ENCODE results near the gene KIF3A.

KIF3A gene

DNA sequence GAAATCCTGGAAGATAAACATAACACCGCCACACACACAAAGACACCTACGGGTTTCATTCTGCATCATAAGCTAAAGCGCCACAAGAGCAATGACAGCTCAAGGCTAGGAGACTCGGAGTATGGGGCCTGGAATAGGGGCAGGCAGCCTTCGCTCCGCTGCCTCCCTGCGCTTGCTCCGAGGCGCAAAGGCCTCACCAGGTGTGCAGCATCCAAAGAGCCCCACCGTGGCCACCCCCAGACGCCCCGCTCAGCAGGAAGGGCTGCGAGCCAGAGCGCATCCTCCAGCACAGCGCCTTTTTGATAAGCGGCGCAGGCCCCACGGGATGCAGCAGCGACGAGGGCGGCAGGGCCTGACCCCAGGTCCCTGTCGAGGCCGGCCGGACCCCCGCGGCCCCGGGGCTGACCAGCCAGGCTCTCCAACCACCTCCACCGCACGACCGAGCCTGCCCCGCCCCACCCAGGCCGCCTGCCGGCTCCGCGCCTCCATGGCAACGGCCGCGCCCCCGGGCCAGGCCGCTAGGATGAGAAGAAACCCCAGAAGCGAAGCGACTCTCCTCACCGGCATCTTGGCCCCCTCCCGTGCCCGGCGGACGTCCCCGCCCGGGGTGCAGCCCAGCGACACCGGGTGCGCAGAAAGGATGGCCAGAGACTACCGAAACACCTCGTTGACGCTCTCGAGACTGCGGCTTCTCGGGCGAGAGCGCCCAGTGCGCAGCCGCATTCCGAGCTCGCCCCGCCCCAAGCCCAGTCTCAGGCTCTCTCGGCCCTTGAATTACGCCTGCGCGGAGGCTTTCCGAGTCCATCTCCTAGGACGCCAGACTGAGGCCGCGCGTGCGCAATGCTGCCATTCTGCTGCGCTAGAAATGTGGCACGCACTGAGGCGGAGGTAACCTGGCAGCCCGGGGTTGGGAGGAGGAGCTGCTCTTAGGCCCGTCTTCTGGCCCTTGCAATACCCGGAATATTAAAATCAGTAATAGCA lies at the start of gene KIF3A (continued):
- TF ChIP-seq, protein P1, sequence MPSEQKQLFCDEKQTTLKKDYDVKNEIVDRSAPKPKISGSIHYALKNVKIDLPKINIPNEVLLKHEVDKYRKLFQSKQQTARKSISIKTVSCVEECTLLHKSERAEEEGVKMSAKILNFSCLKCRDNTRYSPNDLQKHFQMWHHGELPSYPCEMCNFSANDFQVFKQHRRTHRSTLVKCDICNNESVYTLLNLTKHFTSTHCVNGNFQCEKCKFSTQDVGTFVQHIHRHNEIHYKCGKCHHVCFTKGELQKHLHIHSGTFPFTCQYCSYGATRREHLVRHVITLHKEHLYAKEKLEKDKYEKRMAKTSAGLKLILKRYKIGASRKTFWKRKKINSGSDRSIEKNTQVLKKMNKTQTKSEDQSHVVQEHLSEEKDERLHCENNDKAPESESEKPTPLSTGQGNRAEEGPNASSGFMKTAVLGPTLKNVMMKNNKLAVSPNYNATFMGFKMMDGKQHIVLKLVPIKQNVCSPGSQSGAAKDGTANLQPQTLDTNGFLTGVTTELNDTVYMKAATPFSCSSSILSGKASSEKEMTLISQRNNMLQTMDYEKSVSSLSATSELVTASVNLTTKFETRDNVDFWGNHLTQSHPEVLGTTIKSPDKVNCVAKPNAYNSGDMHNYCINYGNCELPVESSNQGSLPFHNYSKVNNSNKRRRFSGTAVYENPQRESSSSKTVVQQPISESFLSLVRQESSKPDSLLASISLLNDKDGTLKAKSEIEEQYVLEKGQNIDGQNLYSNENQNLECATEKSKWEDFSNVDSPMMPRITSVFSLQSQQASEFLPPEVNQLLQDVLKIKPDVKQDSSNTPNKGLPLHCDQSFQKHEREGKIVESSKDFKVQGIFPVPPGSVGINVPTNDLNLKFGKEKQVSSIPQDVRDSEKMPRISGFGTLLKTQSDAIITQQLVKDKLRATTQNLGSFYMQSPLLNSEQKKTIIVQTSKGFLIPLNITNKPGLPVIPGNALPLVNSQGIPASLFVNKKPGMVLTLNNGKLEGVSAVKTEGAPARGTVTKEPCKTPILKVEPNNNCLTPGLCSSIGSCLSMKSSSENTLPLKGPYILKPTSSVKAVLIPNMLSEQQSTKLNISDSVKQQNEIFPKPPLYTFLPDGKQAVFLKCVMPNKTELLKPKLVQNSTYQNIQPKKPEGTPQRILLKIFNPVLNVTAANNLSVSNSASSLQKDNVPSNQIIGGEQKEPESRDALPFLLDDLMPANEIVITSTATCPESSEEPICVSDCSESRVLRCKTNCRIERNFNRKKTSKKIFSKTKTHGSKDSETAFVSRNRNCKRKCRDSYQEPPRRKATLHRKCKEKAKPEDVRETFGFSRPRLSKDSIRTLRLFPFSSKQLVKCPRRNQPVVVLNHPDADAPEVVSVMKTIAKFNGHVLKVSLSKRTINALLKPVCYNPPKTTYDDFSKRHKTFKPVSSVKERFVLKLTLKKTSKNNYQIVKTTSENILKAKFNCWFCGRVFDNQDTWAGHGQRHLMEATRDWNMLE (tag by site-specific recombination; conservative IDR thresholded peaks at IDR 0.05; ENCODE audit: low read depth) = no peak
- TF ChIP-seq PRDM1 (tag by site-specific recombination; IDR thresholded peaks at IDR 0.05) (no peak), ZNF391 (tag by site-specific recombination; IDR thresholded peaks at IDR 0.05; ENCODE audit: borderline replicate concordance, low read depth) (no peak), ZNF23 (tag by site-specific recombination; IDR thresholded peaks at IDR 0.05; ENCODE audit: borderline replicate concordance) (no peak), MYNN (tag by site-specific recombination; IDR thresholded peaks at IDR 0.05; ENCODE audit: borderline replicate concordance) (no peak), ZFP3 (tag by site-specific recombination; IDR thresholded peaks at IDR 0.05; ENCODE audit: low read depth) (no peak), ZNF184 (tag by site-specific recombination; IDR thresholded peaks at IDR 0.05) (0 out of 2 replicates have a peak, but pooled peaks have one; percentile 38), ZNF202 (tag by site-specific recombination; IDR thresholded peaks at IDR 0.05; ENCODE audit: borderline replicate concordance) (no peak), ZNF549 (tag by site-specific recombination; IDR thresholded peaks at IDR 0.05) (no peak), TRIM28 (IDR thresholded peaks at IDR 0.05; ENCODE audit: borderline replicate concordance, low read length) (no peak), ZNF548 (tag by site-specific recombination; IDR thresholded peaks at IDR 0.05) (no peak), ZNF76 (tag by site-specific recombination; IDR thresholded peaks at IDR 0.05; ENCODE audit: borderline replicate concordance, low read depth) (0 out of 2 replicates have a peak, but pooled peaks have one; percentile 39), ZNF623 (tag by site-specific recombination; IDR thresholded peaks at IDR 0.05) (no peak), ZNF223 (tag by site-specific recombination; IDR thresholded peaks at IDR 0.05) (no peak), ZNF747 (tag by site-specific recombination; IDR thresholded peaks at IDR 0.05) (no peak), ZNF157 (tag by site-specific recombination; IDR thresholded peaks at IDR 0.05) (no peak)
- TF ChIP-seq, protein P2, sequence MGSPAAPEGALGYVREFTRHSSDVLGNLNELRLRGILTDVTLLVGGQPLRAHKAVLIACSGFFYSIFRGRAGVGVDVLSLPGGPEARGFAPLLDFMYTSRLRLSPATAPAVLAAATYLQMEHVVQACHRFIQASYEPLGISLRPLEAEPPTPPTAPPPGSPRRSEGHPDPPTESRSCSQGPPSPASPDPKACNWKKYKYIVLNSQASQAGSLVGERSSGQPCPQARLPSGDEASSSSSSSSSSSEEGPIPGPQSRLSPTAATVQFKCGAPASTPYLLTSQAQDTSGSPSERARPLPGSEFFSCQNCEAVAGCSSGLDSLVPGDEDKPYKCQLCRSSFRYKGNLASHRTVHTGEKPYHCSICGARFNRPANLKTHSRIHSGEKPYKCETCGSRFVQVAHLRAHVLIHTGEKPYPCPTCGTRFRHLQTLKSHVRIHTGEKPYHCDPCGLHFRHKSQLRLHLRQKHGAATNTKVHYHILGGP (tag by site-specific recombination; IDR thresholded peaks at IDR 0.05) = no peak
- TF ChIP-seq, protein P3, sequence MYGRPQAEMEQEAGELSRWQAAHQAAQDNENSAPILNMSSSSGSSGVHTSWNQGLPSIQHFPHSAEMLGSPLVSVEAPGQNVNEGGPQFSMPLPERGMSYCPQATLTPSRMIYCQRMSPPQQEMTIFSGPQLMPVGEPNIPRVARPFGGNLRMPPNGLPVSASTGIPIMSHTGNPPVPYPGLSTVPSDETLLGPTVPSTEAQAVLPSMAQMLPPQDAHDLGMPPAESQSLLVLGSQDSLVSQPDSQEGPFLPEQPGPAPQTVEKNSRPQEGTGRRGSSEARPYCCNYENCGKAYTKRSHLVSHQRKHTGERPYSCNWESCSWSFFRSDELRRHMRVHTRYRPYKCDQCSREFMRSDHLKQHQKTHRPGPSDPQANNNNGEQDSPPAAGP (tag by site-specific recombination; IDR thresholded peaks at IDR 0.05) = 0 out of 2 replicates have a peak, but pooled peaks have one; percentile 30
- TF ChIP-seq, protein P4, sequence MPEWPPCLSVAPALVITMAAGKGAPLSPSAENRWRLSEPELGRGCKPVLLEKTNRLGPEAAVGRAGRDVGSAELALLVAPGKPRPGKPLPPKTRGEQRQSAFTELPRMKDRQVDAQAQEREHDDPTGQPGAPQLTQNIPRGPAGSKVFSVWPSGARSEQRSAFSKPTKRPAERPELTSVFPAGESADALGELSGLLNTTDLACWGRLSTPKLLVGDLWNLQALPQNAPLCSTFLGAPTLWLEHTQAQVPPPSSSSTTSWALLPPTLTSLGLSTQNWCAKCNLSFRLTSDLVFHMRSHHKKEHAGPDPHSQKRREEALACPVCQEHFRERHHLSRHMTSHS (tag by site-specific recombination; IDR thresholded peaks at IDR 0.05) = no peak
- TF ChIP-seq, protein P5, sequence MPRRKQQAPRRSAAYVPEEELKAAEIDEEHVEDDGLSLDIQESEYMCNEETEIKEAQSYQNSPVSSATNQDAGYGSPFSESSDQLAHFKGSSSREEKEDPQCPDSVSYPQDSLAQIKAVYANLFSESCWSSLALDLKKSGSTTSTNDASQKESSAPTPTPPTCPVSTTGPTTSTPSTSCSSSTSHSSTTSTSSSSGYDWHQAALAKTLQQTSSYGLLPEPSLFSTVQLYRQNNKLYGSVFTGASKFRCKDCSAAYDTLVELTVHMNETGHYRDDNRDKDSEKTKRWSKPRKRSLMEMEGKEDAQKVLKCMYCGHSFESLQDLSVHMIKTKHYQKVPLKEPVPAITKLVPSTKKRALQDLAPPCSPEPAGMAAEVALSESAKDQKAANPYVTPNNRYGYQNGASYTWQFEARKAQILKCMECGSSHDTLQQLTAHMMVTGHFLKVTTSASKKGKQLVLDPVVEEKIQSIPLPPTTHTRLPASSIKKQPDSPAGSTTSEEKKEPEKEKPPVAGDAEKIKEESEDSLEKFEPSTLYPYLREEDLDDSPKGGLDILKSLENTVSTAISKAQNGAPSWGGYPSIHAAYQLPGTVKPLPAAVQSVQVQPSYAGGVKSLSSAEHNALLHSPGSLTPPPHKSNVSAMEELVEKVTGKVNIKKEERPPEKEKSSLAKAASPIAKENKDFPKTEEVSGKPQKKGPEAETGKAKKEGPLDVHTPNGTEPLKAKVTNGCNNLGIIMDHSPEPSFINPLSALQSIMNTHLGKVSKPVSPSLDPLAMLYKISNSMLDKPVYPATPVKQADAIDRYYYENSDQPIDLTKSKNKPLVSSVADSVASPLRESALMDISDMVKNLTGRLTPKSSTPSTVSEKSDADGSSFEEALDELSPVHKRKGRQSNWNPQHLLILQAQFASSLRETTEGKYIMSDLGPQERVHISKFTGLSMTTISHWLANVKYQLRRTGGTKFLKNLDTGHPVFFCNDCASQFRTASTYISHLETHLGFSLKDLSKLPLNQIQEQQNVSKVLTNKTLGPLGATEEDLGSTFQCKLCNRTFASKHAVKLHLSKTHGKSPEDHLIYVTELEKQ (tag by site-specific recombination; IDR thresholded peaks at IDR 0.05; ENCODE audit: borderline replicate concordance) = no peak
- TF ChIP-seq, protein P6, sequence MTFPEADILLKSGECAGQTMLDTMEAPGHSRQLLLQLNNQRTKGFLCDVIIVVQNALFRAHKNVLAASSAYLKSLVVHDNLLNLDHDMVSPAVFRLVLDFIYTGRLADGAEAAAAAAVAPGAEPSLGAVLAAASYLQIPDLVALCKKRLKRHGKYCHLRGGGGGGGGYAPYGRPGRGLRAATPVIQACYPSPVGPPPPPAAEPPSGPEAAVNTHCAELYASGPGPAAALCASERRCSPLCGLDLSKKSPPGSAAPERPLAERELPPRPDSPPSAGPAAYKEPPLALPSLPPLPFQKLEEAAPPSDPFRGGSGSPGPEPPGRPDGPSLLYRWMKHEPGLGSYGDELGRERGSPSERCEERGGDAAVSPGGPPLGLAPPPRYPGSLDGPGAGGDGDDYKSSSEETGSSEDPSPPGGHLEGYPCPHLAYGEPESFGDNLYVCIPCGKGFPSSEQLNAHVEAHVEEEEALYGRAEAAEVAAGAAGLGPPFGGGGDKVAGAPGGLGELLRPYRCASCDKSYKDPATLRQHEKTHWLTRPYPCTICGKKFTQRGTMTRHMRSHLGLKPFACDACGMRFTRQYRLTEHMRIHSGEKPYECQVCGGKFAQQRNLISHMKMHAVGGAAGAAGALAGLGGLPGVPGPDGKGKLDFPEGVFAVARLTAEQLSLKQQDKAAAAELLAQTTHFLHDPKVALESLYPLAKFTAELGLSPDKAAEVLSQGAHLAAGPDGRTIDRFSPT (tag by site-specific recombination; IDR thresholded peaks at IDR 0.05) = no peak
- TF ChIP-seq, protein P7, sequence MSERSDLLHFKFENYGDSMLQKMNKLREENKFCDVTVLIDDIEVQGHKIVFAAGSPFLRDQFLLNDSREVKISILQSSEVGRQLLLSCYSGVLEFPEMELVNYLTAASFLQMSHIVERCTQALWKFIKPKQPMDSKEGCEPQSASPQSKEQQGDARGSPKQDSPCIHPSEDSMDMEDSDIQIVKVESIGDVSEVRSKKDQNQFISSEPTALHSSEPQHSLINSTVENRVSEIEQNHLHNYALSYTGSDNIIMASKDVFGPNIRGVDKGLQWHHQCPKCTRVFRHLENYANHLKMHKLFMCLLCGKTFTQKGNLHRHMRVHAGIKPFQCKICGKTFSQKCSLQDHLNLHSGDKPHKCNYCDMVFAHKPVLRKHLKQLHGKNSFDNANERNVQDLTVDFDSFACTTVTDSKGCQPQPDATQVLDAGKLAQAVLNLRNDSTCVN (tag by site-specific recombination; optimal IDR thresholded peaks at IDR 0.05) = peak; percentile 90

Measured in HEK293 (cell line).